HG02571 (cell line): ENCODE data around the gene SNAPIN.
A peak's percentile ranks its signal among the peaks of the same experiment; 100 is the strongest.
"Not testable (repeated sequence)": the region's sequence is repeated elsewhere in the genome, so short reads cannot be mapped to it uniquely, and the experiment has no call there.

Experiments
- ATAC-seq: cut with Tn5 transposase; IDR thresholded peaks from one replicate; pipeline ENCODE4 v1.9.1; 2021; ENCODE audit warnings: mild to moderate bottlenecking, moderate library complexity; ENCODE audit not compliant: unreplicated experiment

The SNAPIN gene

DNA sequence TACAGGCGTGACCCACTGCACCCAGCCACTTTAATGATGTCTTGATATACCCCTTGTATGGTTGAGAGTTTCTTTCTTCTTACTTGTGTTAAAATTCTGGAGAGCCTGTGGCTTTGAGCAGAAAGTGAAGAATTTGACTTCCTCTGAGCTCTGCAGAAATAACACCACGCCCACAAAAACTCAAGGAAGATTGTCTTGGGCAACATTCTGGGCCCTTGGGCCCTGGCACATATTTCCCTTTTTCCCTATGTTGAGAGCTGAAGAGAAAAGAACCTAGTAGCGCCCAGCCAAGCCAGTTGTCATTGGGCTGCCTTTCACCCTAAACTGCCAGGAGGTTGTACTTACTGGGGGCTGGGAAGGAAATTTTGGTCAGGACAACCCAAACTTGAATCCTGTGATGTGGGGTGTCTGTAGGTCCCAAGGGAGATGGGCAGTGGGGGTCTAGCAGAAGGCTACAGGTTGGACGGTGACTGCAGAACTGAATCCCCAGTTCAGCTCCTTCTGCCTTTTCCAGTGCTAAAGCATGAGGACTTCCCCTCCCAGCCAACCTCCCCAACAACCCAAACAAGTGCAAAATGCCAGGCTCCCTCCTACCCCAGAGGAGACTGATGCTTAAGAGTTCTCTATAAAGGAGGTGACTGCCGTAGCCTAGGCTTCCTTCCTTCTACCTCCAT, 11.7 kb upstream of the SNAPIN start:
- ATAC-seq = no peak

DNA sequence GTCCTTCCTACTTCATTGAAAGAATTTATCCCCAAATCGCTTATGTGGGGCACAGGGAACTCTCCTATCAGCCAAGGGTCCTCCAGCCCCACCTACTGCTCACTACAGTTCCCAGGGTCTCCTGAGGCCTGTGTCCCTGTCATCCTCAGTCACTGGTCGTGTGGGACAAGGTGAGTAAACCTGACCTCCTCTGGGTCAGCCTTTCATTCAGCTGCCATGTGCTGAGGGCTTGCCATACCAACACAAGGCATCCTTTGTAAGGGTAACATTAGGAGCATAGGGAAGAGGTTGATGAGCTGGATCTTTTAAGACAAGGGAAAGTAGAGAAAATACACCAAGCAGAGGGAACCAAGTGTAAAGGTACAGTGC, 11.2 kb upstream of the SNAPIN start:
- ATAC-seq = no peak

DNA sequence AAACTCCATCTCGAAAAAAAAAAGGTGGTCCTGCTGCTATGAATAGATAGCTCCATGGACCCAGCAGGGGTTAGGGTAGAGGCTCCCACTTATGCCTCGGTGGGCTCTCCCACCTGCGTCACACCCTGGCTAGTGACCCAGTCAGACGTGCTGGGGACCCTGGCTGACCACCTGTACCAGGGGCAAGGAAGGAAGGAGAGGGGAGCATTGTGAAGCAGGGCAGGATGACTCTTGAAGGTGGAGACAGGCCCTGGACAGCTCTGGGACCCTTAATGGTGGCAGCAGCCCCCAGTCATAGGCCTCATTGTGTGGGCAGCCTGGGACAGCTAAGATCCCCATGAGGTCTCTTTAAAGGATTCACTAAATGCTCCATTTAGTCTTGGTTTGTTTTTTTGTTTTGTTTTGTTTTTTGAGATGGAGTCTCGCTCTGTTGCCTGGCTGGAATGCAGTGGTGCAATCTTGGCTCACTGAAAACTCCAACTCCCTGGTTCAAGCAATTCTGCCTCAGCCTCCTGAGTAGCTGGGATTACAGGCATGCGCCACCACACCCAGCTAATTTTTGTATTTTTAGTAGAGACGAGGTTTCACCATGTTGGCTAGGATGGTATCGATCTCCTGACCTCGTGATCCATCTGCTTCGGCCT, 10.4 kb upstream of the SNAPIN start:
- ATAC-seq = no peak

DNA sequence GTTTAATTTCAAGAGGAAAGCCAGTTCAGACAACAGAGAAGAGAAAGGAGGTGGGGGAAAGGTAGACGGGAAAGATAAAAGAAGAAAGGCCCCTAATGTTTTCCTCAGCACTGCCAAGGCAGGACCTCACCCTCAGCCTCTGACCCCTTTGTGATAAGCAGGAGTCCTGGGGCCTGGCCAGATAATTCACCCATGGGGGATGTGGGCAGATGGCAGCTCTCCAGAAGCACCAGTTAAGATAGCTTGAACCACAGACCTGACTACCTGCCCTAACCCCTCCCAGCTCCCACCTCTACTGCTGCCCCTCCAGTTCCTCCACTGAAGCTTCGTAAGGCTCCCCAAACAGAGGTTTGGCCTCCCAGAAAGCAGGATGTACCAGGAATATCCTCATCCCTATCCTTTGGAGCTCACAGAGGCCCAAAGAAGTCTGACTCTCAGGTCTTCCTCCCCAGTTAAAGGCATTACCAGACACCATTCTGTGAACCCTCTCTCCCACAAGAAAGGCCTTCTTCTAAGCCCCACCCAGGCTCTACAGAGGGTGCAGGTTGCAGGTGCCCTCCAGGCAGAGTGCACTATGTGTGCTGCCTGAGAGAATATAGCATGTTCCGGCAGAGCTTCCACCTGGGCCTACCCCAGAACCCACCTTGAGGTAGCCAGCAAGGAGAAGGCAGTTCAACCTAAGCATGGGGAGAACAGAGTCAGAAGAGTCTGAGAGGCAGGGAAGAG, 9.2 kb upstream of the SNAPIN start:
- ATAC-seq = no peak

DNA sequence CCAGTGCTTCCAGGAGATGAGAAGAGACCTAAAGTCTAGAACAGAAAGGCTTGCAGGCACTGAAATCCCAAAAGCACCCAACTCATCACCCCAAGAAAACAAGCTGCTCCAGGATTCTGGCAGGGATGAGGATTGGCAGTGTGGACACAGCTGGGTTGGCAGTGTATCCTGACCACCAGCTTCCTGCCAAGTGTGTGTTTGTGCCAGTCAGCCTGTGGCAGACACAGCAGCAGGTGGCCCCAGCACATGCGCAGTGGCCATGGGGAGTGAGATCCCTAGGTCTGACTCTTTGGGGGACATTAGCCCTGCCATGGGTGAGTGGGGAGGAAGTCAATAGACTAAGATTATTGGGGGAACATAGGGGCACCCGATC, 8.7 kb upstream of the SNAPIN start:
- ATAC-seq = no peak

DNA sequence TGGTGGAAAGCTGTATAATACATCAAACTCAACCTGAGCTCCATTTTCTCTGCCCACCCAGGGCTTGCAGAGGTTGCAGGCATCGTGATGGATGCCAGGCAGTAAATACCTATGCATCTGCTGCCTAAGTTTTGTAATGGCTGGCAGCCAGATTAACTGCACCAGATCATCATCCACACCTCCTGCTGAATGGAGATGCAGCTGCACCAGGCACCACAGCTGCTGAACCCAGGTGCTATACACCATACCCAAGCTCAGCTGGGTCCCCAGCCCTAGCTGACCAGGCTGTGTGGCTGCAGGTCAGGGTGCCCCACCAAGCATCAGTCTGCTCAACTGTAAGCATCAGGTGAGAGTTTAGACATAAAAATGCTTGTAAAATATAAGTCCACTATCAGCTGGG, 6.7 kb upstream of the SNAPIN start:
- no peak for ATAC-seq

DNA sequence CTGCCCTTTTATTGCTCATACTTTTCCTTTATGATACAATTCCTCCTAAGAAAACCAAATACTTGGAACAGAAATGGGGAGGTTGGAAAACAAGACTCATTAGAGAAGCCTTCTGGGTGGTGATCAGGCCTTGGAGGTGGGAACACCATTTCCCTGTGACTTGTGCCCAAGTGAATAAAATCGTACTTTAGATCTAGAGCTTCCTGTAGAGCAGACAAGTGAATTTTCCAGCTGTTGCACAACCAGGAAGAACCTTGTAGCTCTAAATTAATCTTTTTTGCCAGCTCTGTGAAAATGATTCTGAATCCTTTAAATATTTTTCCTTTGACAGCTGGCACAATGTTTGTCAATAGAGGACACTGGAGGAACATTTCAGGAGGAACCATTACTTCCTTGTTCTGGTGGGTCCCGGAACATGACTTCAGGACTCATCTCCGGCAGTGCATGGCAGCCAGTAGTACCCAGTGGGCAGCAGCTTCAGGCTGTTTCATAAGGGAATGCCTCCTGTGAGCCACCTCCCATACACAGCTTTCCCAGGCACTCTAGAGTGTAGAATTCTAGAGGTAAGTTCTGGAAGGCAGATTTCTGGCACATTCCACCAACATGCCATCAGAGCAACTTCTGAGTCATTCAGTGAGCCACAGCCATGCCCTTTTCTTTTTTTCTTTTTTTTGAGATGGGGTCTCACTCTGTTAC, 5.5 kb upstream of the SNAPIN start:
- no peak for ATAC-seq

DNA sequence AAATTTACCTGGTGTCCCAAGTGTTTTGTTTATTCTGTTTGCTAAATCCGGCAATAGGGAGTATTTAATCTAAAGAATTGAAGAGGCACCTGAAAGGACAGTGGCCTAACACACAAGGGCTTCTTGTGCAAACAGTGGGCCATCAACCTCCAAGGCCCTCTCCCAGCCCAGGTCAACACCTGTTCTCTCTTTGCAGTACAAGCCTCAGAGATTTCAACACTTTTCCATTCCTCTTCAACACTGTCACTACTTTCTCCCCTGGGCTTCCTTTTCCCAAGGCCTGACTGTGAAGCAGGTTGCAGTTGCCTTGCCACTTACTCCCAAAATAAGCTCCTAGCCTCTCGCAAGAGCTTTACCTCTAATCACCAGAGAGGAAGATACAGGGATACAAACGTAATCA, 3.2 kb upstream of the SNAPIN start:
- no peak for ATAC-seq

DNA sequence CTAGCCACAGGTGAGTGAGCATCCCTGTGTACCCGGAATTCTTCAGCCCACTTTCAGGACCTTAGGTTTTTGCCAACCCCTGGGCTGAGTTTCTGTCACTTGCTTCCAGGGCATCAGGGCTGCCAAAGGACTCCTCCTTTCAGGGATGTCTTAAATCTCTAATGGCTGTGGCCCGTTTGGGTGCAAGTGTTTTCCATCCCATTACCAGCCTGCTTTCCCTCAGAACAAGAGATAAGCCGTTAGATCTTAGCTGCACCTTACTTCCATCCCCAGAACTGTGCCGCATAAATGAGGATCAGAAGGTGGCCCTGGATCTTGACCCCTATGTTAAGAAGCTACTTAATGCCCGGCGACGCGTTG, 652 bp downstream of the SNAPIN start:
- no peak for ATAC-seq

DNA sequence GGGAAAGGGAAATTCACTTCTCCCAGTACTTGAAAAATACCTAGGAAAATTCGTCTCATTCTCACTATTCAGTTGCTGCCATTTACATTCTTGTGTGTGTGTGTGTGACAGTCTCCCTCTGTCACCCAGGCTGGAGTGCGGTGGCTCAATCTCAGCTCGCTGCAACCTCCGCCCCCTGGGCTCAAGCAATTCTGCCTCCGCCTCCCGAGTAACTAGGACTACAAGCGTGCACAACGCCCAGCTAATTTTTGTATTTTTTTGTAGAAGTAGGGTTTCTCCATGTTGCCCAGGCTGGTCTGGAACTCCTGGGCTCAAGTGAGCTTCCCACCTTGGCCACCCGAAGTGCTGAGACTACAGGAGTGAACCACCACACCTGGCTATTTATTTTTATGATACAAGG, 1.2 kb downstream of the SNAPIN start:
- no peak for ATAC-seq

DNA sequence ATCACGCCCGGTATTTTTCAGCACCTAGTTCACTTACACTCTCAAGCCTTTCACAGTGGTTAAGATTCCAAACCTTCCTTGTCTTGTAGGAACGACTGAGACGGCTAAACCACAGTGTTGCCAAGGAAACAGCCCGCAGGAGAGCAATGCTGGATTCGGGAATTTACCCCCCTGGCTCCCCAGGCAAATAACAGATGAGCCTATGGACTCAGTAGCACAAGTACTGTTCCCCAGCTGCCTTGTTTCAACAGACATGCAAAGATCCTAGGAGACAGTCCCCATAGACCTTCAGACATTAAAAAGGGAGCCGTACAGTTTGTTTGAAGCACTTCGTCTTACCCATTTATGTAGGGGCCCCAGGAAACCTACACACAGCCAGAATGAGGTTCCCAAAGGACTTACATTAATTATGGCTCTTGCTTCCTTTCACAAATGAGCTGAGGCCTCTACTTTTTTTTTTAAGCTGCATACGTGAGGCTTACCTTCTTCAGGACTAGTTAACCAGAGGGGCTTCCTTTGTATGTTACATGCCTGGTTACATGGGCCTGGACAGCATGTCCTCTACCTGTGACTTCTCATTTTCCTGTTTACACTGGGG, 2.7 kb downstream of the SNAPIN start:
- no peak for ATAC-seq

DNA sequence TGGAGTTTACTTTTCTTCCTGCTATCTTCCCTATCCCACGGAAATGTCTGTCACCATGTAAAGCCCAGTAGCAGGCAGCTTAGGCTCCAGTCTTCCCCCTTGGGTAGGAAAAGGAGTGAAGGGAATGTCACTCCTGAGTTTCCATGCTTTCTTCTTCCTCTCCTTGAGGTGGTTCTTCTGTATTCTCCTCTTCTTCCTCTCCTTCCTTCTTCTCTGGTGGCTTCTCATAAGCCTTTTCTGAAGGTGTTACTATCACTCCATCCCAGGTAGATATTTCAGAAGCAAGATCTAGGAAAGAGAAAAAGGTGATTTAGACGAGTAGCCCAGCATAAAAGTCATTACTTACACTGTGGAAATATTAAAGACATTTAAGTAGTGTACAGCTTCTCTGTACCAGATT, 3.8 kb downstream of the SNAPIN start:
- no peak for ATAC-seq

DNA sequence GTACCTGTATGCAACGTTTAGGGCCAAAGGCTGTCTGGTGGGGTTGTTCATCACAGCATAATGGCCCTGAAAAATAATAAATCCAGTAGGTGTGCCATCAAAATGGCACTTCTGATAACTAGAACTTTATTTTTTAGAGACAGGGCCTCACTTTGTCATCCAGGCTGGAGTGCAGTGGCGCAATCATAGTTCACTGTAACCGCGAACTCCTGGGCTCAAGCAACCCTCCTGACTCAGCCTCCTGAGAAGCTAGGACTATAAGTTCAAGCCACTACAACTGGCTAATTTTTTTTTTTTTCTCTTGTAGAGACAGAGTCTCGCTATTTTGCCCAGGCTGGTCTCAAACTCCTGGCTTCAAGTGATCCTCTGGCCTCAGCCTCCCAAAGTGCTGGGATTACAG, 4.7 kb downstream of the SNAPIN start:
- ATAC-seq = no peak

DNA sequence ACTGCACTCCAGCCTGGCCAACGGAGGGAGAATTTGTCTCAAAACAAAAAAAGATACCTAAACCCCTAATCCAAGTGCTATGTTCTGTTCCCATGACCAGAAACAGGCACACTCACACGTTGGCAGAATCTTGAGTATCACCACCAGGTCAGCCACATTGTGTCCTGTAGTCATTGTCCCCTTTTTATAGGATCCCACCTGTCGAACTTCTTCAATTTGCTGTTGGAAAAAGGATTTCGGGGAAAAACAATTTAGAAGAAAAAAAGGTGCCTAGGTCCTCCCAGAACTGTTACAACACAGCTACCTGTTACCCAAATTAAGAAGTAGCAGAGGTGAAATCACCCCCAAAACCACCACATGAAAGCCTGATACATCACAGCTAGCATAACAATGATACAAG, 8.9 kb downstream of the SNAPIN start:
- no peak for ATAC-seq

DNA sequence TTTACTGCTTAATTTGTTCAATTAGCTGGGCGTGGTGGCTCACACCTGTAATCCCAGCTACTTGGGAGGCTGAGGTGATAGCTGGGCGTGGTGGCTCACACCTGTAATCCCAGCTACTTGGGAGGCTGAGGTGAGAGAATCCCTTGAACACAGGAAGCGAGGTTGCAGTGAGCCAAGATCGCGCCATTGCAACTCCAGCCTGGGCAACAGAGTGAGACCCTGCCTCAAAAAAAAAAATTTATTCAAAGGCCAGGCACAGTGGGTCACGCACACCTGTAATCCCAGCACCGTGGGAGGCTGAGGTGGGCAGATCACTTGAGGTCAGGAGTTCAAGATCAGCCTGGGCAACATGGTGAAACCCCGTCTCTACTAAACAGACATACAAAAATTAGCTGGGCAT, 10.2 kb downstream of the SNAPIN start:
- not testable (repeated sequence) for ATAC-seq

DNA sequence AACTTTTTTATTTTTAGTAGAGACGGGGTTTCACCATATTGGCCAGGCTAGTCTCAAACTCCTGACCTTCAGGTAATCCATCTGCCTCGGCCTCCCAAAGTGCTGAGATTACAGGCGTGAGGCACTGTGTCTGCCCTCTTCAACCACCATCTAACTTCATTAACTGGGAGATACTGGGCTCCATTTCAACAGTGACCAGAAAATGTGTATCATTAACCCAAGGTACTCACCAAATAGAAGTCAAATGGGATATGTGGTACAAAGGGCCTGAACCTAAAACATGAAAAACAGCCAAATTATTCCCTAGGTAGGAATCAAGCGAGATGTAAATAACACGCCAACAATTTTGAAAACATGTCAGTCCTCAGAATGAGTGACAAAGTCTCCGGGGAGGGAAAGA, 11.1 kb downstream of the SNAPIN start:
- no peak for ATAC-seq

DNA sequence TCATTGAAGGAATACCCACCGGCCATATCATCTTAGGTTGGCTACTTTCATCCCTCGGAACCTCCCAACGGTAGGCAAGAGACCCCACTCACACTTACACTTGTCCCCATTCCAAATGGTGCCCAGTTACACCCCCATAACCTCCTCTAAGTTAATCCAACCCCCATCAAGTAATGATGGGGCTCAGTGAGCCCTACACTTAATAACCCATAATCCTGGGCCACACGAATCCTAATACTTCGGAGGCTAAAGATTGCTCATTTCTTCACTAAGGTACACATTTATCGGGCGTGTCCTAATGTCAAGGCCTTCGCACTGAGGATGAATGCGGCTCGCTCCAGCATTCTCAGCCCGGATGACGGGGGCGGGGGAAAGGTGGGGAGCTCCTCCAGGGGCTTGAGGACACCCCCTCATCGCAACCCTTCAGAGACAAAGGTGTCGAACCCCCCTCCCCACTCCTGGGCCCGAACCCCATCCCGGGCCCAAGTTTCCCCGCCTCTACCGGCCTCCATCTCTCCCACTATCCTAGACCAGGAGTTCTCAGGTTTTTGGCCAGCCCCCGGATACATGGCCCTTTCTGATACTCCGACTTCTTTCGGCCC, 11.9 kb downstream of the SNAPIN start:
- ATAC-seq = peak; percentile 11

DNA sequence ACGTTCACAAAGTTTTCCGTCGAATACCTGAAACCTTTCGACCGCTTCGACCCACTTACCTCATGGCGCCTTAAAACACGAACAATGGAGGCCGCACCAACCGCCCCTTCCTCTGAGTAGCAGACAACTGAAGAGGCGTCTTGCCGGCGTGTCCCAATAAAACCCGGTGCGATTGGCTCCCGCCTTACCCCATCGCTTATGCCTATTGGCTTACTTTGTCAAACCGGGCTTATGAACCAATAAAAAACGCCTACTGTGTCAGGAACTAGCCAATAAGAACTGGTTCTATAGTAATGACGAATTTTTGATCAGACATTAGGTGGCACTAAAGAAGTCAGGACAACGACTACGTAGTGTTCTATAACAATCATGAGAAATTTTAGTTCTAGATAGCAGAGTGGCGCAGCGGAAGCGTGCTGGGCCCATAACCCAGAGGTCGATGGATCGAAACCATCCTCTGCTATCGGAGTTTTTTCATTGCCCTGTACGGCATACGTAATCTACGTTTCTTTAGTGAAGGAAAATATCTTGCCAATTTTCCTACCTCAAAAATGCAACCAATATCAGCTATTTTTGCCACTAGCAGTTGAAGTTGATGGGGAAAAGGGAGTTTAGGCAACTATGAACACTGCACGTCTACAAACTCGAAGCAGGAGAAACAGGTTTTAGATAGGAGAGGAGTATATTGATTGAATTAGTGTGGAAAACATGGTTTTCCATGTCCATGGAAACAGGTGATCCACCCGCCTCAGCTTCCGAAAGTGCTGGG, 12.5 kb downstream of the SNAPIN start, which contains the start of gene ILF2:
TSS of gene ILF2 (minus strand) at position 135 of the 769 bp plus-strand sequence. CDS start at position 64, 71 bp downstream.
- ATAC-seq = peak; percentile 90

DNA sequence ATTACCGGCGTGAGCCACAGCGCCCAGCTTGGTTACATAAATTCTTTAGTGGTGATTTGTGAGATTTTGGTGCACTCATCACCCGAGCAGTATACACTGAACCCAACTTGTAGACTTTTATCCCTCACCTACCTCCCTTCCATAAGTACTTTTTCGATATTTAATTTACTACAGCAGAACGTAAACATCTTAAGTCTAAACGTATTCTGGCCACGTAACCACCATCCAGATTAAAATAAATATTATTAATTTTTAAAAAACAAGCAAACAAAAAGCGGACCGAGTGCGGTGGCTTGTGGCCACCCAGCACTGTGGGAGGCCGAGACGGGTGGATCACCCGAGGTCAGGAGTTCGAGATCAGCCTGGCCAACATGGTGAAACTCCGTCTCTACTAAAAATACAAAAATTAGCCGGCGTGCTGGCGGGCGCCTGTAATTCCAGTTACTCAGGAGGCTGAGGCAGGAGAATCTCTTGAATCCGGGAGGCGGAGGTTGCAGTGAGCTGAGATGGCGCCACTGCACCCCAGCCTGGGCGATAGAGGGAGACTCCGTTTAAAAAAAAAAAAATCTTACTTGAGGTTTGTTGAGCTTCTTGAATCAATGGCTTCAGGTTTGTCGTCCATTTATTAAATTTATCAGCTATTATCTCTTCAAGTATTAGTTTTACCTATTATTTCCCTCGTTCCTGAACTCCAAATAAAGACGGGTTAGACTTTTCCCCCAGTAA, 13.3 kb downstream of the SNAPIN start:
- ATAC-seq = peak; percentile 16

DNA sequence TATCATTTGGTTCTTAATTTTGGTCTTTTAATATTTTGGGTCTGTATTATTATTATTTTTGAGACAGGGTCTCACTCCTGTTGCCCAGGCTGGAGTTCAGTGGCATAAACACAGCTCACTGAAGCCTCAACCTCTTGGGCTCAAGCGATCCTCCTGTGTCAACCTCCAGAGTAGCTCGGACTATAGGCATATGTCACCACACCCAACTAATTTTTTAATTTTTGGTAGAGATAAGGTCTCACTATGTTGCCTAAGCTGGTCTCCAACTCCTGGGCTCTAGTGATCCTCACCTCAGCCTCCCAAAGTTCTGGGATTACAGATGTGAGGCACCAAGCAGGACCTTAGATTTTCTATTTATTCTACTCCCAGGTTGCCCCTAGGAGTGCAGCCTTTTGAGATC, 15.0 kb downstream of the SNAPIN start:
- no peak for ATAC-seq
